ENCODE results near the gene HORMAD2.
A peak's percentile ranks its signal among the peaks of the same experiment; 100 is the strongest.

The HORMAD2 gene

DNA sequence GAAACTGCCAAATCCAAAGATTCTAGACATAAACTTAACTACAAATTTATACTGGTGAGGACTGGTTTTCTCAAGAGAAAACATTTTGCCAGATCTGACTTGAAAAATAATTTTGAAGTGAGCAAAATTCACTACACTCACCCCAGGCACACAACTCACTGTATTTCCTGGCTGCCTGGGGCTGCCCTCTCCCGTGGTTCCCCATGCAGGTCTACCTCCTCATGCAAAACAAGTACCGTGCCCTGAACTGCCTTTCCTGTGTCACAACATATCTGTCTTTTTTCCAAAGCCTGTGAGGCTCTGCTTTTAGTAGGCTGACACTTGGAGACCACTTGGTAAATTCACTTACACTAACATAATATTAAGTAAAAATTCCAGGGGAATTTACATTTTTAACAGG, 89.9 kb downstream of the HORMAD2 start:
- no peak for DNase-seq

DNA sequence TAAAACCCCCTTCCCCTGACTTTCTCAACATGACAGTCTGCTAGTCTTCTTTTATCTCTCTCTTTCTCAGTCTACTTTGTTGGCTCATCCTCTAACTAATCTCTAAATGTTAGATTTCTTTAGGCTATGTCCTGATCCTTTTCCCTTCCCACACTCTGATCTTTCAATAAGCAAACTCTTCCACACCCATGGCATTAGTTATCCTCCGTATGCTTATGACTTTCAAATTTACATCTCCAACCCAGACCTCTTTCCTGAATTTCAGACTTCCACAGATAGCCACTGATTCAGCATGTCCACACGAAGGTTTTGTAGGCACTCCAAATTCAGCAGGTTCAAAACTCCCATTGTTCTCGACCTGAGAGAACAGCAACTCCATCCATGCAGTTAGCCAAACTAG, 90.7 kb downstream of the HORMAD2 start:
- no peak for DNase-seq

- DNase-seq: no peak
Observed at GRCh38 chr22:30175690-30176288, 95.5 kb downstream of the HORMAD2 start.

GRCh38 chr22:30176431-30176830, 96.2 kb downstream of the HORMAD2 start:
- no peak for DNase-seq

GRCh38 chr22:30178181-30179126, 98.2 kb downstream of the HORMAD2 start:
- peak; percentile 51 for DNase-seq

- DNase-seq: no peak
Observed at GRCh38 chr22:30180616-30181015, 100.4 kb downstream of the HORMAD2 start.

GRCh38 chr22:30181459-30182349, 101.4 kb downstream of the HORMAD2 start:
- DNase-seq: no peak

GRCh38 chr22:30182350-30182745, 102.1 kb downstream of the HORMAD2 start:
- DNase-seq: no peak

- DNase-seq: no peak
Observed at GRCh38 chr22:30182815-30183214, 102.6 kb downstream of the HORMAD2 start.

GRCh38 chr22:30183271-30183670, 103.0 kb downstream of the HORMAD2 start:
- no peak for DNase-seq

GRCh38 chr22:30183861-30184278, 103.6 kb downstream of the HORMAD2 start:
- DNase-seq: no peak

GRCh38 chr22:30185129-30185528, 104.9 kb downstream of the HORMAD2 start:
- DNase-seq: no peak

GRCh38 chr22:30185549-30185948, 105.3 kb downstream of the HORMAD2 start:
- no peak for DNase-seq

DNA sequence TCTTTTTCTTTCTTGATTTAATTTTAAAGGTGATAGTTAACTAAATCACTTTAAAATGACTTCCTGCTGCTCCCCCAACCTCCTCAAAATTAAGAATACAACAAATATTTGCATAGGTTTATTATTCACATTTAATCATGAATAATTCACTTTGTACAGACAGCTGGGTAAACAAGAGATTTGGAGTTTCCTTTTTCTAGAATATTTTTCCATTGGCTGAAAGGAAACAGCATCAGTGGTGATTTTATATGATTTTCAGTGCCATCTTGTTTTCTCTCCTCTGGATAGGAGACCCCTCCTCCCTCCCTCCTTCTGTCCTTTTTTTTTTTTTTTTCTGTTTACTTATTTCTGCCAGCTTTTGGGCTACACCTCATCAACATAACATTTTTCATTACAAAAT, 105.8 kb downstream of the HORMAD2 start:
- DNase-seq: no peak

DNA sequence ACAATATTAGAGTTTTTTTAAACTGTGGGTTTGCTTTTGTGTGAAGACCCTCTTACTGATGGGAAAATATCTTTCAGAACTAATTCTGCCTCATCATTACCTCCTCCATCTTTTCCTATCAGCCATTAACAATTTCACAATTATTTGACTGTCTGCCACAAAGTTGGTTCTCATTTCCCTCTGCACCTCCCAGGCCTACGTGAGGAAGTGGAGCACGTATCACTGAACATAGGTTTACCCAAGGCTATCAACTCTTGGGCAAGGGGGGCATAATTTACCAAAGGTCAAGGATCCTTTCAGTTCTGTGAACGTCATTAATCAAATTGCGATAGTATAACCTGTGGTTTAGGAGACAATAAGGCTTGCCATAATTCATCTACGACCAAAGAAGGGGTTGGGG, 106.2 kb downstream of the HORMAD2 start:
- no peak for DNase-seq

GRCh38 chr22:30187094-30187493, 106.8 kb downstream of the HORMAD2 start:
- no peak for DNase-seq

- DNase-seq: peak; percentile 23
Observed at GRCh38 chr22:30187529-30188407, 107.5 kb downstream of the HORMAD2 start.

DNA sequence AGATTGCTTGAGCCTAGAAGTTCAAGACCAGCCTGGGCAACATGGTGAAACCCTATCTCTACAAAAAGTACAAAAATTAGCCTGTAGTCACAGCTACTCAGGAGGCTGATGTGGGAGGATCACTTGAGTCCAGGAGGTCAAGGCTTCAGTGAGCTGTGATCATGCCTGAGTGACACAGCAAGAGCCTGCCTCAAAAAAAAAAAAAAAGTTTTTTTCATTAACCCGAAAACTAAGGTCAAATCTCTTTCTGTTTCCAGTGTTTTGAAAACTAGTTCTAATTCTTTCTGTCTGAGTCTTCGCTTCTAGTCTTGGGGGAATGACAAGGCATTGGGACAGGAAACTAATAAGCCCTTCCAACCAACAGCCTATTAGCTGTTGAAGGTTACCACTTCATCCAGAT, 108.6 kb downstream of the HORMAD2 start:
- DNase-seq: no peak

DNA sequence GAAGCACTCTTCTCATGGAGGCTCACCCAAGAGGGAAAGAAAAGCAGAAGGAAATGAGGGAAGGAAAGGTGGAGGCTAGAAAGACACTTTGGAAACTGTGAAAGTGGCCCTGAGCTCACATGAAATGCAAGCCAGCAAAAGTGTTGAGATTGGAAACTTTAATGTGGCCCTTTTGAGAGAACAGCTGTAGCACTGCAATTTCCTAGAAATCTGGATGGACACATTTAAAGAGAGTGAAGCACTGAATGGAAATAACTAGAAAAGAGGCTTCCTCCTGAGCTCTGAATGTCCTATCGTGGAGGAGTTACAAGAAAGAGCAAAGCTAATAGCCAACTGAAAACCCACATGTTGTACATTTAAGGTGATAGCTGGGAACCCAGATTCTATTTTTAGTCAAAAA, 110.3 kb downstream of the HORMAD2 start:
- no peak for DNase-seq

- no peak for DNase-seq
Observed at GRCh38 chr22:30191040-30191701, 110.9 kb downstream of the HORMAD2 start.

DNA sequence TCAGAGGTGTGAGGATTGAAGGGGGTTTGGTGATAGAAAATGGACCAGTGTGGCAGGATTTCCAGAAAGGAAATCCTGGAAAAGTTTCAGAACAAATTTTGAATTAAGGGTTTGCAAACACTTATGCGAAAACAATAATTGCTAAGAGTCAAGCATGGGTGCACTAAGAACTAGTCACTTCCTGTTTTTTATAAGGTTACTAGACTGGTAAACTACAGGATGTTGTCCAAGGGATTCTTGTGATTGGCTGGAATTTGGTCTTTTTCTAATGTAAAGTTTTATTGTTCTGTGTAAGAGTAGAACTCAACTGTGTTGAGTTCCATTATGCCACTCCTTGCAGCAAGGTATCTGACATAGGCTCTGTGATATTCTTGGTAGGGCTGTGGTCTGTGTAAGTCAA, 112.2 kb downstream of the HORMAD2 start:
- no peak for DNase-seq
